ENCODE results near the gene PSD2. TPM values are rescaled to one million over a fixed set of nuclear protein-coding genes. Genes with fewer than 3 reads are reported as not detected.

The PSD2 gene
- total RNA-seq, 2 donors from 2014 or later: 0.05 to 0.11 TPM

GRCh38 chr5:139822553-139823425, 27.2 kb downstream of the PSD2 start:
- intact Hi-C loops (cut with DNase I): no loop called here
- Histone ChIP-seq H3K4me1 (no peaks in the 10 kb centered on the region), H3K9ac (ENCODE audit: low read depth in 2 of 2, low read length in 2 of 2) (no peak overlapping the region), H3K9me3 (no peaks in the 10 kb centered on the region), H3K36me3 (no peaks in the 10 kb centered on the region), H3K4me3 (no peak overlapping the region), H3K27ac (no peak overlapping the region), H3K27me3 (no peaks in the 10 kb centered on the region)
- no peak for DNase-seq
- TF ChIP-seq CTCF (IDR thresholded peaks at IDR 0.05): no peak

- H3K27ac ChIP-seq: no peak overlapping the region
- no peak overlapping the region for H3K4me3 ChIP-seq
- H3K4me1 ChIP-seq: no peaks in the 10 kb centered on the region
- no peak for TF ChIP-seq CTCF (IDR thresholded peaks at IDR 0.05)
- H3K27me3 ChIP-seq: no peaks in the 10 kb centered on the region
- H3K36me3 ChIP-seq: no peaks in the 10 kb centered on the region
- intact Hi-C loops (cut with DNase I): no loop called here
- DNase-seq: no peak
- H3K9ac ChIP-seq (ENCODE audit: low read depth in 2 of 2, low read length in 2 of 2): no peak overlapping the region
- no peaks in the 10 kb centered on the region for H3K9me3 ChIP-seq
Measured at GRCh38 chr5:139823757-139824355, 28.2 kb downstream of the PSD2 start.

- no peak for DNase-seq
- Histone ChIP-seq H3K9me3 (no peaks in the 10 kb centered on the region), H3K27ac (no peak overlapping the region), H3K9ac (ENCODE audit: low read depth in 2 of 2, low read length in 2 of 2) (no peak overlapping the region), H3K36me3 (no peaks in the 10 kb centered on the region), H3K4me1 (no peaks in the 10 kb centered on the region), H3K27me3 (no peaks in the 10 kb centered on the region), H3K4me3 (no peak overlapping the region)
- intact Hi-C loops (cut with DNase I): no loop called here
- no peak for TF ChIP-seq CTCF (IDR thresholded peaks at IDR 0.05)
Measured at GRCh38 chr5:139825690-139826089, 30.1 kb downstream of the PSD2 start.

- Histone ChIP-seq H3K36me3 (no peaks in the 10 kb centered on the region), H3K9me3 (no peaks in the 10 kb centered on the region), H3K27ac (no peak overlapping the region), H3K9ac (ENCODE audit: low read depth in 2 of 2, low read length in 2 of 2) (no peak overlapping the region), H3K27me3 (no peaks in the 10 kb centered on the region), H3K4me3 (no peak overlapping the region), H3K4me1 (no peaks in the 10 kb centered on the region)
- intact Hi-C loops (cut with DNase I): no loop called here
- no peak for DNase-seq
- TF ChIP-seq CTCF (IDR thresholded peaks at IDR 0.05): no peak
Measured at GRCh38 chr5:139828207-139828895, 32.7 kb downstream of the PSD2 start.

- Histone ChIP-seq H3K9ac (ENCODE audit: low read depth in 2 of 2, low read length in 2 of 2) (no peak overlapping the region), H3K9me3 (no peaks in the 10 kb centered on the region), H3K27me3 (no peaks in the 10 kb centered on the region), H3K27ac (no peak overlapping the region), H3K4me1 (no peaks in the 10 kb centered on the region), H3K36me3 (no peaks in the 10 kb centered on the region), H3K4me3 (no peak overlapping the region)
- intact Hi-C loops (cut with DNase I): no loop called here
- no peak for TF ChIP-seq CTCF (IDR thresholded peaks at IDR 0.05)
- DNase-seq: no peak
Measured at GRCh38 chr5:139829471-139829870, 33.9 kb downstream of the PSD2 start.

All from colonic mucosa (tissue), 4 donors.